DND-41 (cell line): Measurements from ENCODE around the gene FAM89A.

Experiments
- EZH2 ChIP-seq: IDR thresholded peaks from 3 replicates; pipeline ENCODE4 v1.6.1; 2012; ENCODE audit warnings: borderline replicate concordance, low read depth, mild to moderate bottlenecking, moderate library complexity, low read length, inconsistent platforms; ENCODE audit not compliant: severe bottlenecking
- TF ChIP-seq, protein P1 (sequence below): IDR thresholded peaks from 2 replicates; pipeline ENCODE4 v1.5.1; 2012; ENCODE audit warnings: borderline replicate concordance, low read length, moderate library complexity, mild to moderate bottlenecking; ENCODE audit not compliant: poor library complexity, severe bottlenecking; ENCODE audit errors: extremely low read depth

DNA sequence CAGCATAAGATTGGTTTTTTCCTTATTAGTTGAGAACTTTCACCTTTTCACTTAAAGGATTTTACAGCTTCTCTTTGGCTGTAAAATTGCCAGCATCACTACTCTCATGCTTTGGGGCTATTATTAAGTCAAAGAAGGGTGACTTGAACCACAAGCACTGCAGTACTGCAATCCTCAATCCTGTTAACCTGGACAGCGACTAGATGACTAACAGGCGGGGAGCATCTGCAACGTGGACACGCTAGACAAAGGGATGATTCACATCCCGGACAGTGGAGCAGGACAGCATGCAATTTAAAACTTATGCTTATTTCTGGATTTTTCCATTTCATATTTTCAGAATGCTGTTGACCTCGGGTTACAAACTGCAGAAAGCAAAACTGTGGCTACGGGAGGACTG lies 53.1 kb downstream of the FAM89A start:
- TF ChIP-seq, protein P1, sequence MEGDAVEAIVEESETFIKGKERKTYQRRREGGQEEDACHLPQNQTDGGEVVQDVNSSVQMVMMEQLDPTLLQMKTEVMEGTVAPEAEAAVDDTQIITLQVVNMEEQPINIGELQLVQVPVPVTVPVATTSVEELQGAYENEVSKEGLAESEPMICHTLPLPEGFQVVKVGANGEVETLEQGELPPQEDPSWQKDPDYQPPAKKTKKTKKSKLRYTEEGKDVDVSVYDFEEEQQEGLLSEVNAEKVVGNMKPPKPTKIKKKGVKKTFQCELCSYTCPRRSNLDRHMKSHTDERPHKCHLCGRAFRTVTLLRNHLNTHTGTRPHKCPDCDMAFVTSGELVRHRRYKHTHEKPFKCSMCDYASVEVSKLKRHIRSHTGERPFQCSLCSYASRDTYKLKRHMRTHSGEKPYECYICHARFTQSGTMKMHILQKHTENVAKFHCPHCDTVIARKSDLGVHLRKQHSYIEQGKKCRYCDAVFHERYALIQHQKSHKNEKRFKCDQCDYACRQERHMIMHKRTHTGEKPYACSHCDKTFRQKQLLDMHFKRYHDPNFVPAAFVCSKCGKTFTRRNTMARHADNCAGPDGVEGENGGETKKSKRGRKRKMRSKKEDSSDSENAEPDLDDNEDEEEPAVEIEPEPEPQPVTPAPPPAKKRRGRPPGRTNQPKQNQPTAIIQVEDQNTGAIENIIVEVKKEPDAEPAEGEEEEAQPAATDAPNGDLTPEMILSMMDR: no peak
- TF ChIP-seq EZH2: no peak
